ENCODE data around the gene EXPH5. TPM values are rescaled to one million over a fixed set of nuclear protein-coding genes. Genes with fewer than 3 reads are reported as not detected.

EXPH5 gene
- total and polyA plus RNA-seq, 2 of the 8 experiments (the other 6 are each of a cell fraction or from before 2014, with no cell fraction given): 1.1 to 11.5 TPM

DNA sequence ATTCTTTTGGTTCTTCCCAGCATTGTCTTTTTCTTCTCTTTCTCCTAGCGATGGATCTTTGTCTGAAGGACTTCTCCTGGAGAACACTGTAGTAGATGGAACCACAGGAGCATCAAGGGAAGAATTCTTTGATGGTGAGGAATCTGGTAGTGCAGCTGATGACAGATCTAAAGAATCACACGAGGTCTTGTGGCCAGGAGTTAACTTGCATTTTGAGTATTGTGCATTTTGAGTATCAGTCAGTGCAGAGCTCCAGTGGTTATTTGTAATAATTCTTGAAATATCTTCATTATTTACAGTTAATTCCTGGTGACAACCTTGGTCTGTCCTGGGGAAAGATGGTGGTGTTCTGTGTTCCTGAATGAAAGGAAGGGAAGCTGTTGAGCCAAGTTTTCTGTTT lies 80.9 kb downstream of the EXPH5 start (continued):
- TF ChIP-seq, protein P1, sequence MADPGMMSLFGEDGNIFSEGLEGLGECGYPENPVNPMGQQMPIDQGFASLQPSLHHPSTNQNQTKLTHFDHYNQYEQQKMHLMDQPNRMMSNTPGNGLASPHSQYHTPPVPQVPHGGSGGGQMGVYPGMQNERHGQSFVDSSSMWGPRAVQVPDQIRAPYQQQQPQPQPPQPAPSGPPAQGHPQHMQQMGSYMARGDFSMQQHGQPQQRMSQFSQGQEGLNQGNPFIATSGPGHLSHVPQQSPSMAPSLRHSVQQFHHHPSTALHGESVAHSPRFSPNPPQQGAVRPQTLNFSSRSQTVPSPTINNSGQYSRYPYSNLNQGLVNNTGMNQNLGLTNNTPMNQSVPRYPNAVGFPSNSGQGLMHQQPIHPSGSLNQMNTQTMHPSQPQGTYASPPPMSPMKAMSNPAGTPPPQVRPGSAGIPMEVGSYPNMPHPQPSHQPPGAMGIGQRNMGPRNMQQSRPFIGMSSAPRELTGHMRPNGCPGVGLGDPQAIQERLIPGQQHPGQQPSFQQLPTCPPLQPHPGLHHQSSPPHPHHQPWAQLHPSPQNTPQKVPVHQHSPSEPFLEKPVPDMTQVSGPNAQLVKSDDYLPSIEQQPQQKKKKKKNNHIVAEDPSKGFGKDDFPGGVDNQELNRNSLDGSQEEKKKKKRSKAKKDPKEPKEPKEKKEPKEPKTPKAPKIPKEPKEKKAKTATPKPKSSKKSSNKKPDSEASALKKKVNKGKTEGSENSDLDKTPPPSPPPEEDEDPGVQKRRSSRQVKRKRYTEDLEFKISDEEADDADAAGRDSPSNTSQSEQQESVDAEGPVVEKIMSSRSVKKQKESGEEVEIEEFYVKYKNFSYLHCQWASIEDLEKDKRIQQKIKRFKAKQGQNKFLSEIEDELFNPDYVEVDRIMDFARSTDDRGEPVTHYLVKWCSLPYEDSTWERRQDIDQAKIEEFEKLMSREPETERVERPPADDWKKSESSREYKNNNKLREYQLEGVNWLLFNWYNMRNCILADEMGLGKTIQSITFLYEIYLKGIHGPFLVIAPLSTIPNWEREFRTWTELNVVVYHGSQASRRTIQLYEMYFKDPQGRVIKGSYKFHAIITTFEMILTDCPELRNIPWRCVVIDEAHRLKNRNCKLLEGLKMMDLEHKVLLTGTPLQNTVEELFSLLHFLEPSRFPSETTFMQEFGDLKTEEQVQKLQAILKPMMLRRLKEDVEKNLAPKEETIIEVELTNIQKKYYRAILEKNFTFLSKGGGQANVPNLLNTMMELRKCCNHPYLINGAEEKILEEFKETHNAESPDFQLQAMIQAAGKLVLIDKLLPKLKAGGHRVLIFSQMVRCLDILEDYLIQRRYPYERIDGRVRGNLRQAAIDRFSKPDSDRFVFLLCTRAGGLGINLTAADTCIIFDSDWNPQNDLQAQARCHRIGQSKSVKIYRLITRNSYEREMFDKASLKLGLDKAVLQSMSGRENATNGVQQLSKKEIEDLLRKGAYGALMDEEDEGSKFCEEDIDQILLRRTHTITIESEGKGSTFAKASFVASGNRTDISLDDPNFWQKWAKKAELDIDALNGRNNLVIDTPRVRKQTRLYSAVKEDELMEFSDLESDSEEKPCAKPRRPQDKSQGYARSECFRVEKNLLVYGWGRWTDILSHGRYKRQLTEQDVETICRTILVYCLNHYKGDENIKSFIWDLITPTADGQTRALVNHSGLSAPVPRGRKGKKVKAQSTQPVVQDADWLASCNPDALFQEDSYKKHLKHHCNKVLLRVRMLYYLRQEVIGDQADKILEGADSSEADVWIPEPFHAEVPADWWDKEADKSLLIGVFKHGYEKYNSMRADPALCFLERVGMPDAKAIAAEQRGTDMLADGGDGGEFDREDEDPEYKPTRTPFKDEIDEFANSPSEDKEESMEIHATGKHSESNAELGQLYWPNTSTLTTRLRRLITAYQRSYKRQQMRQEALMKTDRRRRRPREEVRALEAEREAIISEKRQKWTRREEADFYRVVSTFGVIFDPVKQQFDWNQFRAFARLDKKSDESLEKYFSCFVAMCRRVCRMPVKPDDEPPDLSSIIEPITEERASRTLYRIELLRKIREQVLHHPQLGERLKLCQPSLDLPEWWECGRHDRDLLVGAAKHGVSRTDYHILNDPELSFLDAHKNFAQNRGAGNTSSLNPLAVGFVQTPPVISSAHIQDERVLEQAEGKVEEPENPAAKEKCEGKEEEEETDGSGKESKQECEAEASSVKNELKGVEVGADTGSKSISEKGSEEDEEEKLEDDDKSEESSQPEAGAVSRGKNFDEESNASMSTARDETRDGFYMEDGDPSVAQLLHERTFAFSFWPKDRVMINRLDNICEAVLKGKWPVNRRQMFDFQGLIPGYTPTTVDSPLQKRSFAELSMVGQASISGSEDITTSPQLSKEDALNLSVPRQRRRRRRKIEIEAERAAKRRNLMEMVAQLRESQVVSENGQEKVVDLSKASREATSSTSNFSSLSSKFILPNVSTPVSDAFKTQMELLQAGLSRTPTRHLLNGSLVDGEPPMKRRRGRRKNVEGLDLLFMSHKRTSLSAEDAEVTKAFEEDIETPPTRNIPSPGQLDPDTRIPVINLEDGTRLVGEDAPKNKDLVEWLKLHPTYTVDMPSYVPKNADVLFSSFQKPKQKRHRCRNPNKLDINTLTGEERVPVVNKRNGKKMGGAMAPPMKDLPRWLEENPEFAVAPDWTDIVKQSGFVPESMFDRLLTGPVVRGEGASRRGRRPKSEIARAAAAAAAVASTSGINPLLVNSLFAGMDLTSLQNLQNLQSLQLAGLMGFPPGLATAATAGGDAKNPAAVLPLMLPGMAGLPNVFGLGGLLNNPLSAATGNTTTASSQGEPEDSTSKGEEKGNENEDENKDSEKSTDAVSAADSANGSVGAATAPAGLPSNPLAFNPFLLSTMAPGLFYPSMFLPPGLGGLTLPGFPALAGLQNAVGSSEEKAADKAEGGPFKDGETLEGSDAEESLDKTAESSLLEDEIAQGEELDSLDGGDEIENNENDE (IDR thresholded peaks at IDR 0.05; ENCODE audit: insufficient replicate concordance, low read length): no peak
- no peak for TF ChIP-seq NRF1 (IDR thresholded peaks at IDR 0.05; ENCODE audit: low read depth, low read length)
- TF ChIP-seq FOSL1 (IDR thresholded peaks at IDR 0.05; ENCODE audit: insufficient read depth, low read depth, low read length): no peak
- TF ChIP-seq RXRA (IDR thresholded peaks at IDR 0.05; ENCODE audit: insufficient read depth, low read depth, low read length): no peak
- no peak for TF ChIP-seq SUZ12 (IDR thresholded peaks at IDR 0.05; ENCODE audit: low read length)
- no peak for TF ChIP-seq MAFK (IDR thresholded peaks at IDR 0.05; ENCODE audit: low read depth, low read length)
- no peak for TF ChIP-seq SIX5 (IDR thresholded peaks at IDR 0.05; ENCODE audit: low read depth, low read length)
- no peak for TF ChIP-seq ASH2L (IDR thresholded peaks at IDR 0.05; ENCODE audit: low read length)
- TF ChIP-seq SP2 (IDR thresholded peaks at IDR 0.05; ENCODE audit: low read length): no peak
- TF ChIP-seq RFX5 (IDR thresholded peaks at IDR 0.05; ENCODE audit: borderline replicate concordance, low read depth, low read length): no peak
- TF ChIP-seq KDM5A (IDR thresholded peaks at IDR 0.05; ENCODE audit: low read length): no peak
- no peak for TF ChIP-seq BCL11A (IDR thresholded peaks at IDR 0.05; ENCODE audit: low read depth in 2 of 2, low read length in 2 of 2)
- TF ChIP-seq KDM1A (IDR thresholded peaks at IDR 0.05; ENCODE audit: borderline replicate concordance, low read length): no peak
